Activated naive CD4-positive, alpha-beta T cell treated with anti-CD3 and anti-CD28 coated beads, Interleukin-2, amount 50 U/mL, for 72 hours (primary cell): ENCODE results near the gene NMNAT1. TPM values are rescaled to one million over a fixed set of nuclear protein-coding genes. Genes with fewer than 3 reads are reported as not detected.

Experiments used
- ATAC-seq, 2 donors: fragments of 150-1000 bp; cut with Tn5 transposase; 2 replicates each; pipeline ENCODE4 v1.10.0; 2021; ENCODE audit warnings: mild to moderate bottlenecking in 2 of 2, moderate library complexity in 2 of 2
- DNase-seq, 2 donors: peaks; one replicate each; pipeline ENCODE4 v3.0.0; 2021 to 2022; ENCODE audit warnings: low spot score in 2 of 2
- H3K27ac Mint-ChIP-seq, 2 donors: one replicate each; pipeline ENCODE4 v1.8.0; 2022; ENCODE audit warnings: mild to moderate bottlenecking in 2 of 2, mixed read lengths in 2 of 2
- H3K36me3 Mint-ChIP-seq, 2 donors: one replicate each; pipeline ENCODE4 v1.8.0; 2022; ENCODE audit warnings: mixed read lengths in 2 of 2
- H3K9me3 Mint-ChIP-seq, 2 donors: one replicate each; pipeline ENCODE4 v1.8.0; 2022; ENCODE audit warnings: mixed read lengths in 2 of 2
- total RNA-seq, 2 donors: library from RNA; stranded (reverse); gene quantifications; one replicate each; pipeline ENCODE4 v1.2.3, GENCODE V29; 2022

Gene NMNAT1
- total RNA-seq, 2 donors from 2014 or later: 6.0 to 13.1 TPM

- no peak for DNase-seq
- peaks cover 0 to 9% of the 10 kb centered on the region in 2 donors for H3K36me3 Mint-ChIP-seq
- H3K27ac Mint-ChIP-seq: no peak overlapping the region
- H3K9me3 Mint-ChIP-seq: no peaks in the 10 kb centered on the region
- no peak for ATAC-seq
Observed at GRCh38 chr1:10031461-10031860, 88.2 kb downstream of the NMNAT1 start.

- DNase-seq: peak; percentile 99 to 100
- H3K27ac Mint-ChIP-seq: peak within 1 kb of the TSS; percentile 97 to 98
- ATAC-seq: peak; percentile 96 to 97
- H3K36me3 Mint-ChIP-seq: peaks cover 0 to 9% of the 10 kb centered on the region in 2 donors
- H3K9me3 Mint-ChIP-seq: no peaks in the 10 kb centered on the region
Observed at GRCh38 chr1:10032590-10033358, 89.5 kb downstream of the NMNAT1 start, which contains the start of gene UBE4B. Gene UBE4B, plus strand, starts transcription at chr1:10032958. Its CDS starts 713 bp downstream, at chr1:10033671.

- Mint-ChIP-seq H3K36me3 (peaks cover 0 to 9% of the 10 kb centered on the region in 2 donors), H3K27ac (peak overlapping the region; percentile 75 to 98), H3K9me3 (no peaks in the 10 kb centered on the region)
- DNase-seq (peak in 1 of 2 donors; percentile 35), ATAC-seq (peak; percentile 12 to 30)
Observed at GRCh38 chr1:10033359-10033845, 90.1 kb downstream of the NMNAT1 start.

Other genes starting within 250 kb of the NMNAT1 start
- gene CLSTN1, start 119.5 kb upstream of the NMNAT1 start, total RNA-seq: 10 to 100 TPM; 15.6 to 43.3 TPM
- gene CTNNBIP1, start 33.2 kb upstream of the NMNAT1 start, total RNA-seq: 10 to 100 TPM; 14.5 to 14.6 TPM
- gene LZIC, start 84 bp upstream of the NMNAT1 start, total RNA-seq: 10 to 100 TPM; 14.0 to 30.8 TPM
- gene RBP7, start 53.8 kb downstream of the NMNAT1 start, total RNA-seq: not detected
- gene UBE4B, start 89.5 kb downstream of the NMNAT1 start, total RNA-seq: 10 to 100 TPM; 30.0 to 44.4 TPM